Measurements from ENCODE around the gene ZNF205. TPM values are rescaled to one million over a fixed set of nuclear protein-coding genes. Genes with fewer than 3 reads are reported as not detected.

Gene ZNF205
- total RNA-seq, 1 donor from 2014 or later, result 16.7 TPM

DNA sequence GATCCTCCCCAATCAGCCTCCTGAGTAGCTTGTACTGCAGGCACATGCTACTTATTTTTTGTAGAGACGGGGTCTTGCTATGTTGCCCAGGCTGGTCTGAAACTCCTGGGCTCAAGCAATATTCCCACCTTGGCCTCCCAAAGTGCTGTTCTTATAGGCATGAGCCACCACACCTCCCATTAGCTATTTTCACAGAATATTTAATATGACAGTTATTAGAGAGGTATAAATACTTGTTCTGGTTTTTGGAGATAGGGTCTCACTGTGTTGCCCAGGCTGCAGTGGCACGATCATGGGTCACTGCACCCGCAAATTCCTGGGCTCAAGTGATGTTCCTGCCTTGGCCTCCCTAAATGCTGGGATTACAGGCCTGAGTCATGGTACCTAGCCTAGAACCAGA, 43.6 kb downstream of the ZNF205 start:
- H3K36me3 Mint-ChIP-seq, result no peaks in the 10 kb centered on the region
- TF ChIP-seq, protein P1, sequence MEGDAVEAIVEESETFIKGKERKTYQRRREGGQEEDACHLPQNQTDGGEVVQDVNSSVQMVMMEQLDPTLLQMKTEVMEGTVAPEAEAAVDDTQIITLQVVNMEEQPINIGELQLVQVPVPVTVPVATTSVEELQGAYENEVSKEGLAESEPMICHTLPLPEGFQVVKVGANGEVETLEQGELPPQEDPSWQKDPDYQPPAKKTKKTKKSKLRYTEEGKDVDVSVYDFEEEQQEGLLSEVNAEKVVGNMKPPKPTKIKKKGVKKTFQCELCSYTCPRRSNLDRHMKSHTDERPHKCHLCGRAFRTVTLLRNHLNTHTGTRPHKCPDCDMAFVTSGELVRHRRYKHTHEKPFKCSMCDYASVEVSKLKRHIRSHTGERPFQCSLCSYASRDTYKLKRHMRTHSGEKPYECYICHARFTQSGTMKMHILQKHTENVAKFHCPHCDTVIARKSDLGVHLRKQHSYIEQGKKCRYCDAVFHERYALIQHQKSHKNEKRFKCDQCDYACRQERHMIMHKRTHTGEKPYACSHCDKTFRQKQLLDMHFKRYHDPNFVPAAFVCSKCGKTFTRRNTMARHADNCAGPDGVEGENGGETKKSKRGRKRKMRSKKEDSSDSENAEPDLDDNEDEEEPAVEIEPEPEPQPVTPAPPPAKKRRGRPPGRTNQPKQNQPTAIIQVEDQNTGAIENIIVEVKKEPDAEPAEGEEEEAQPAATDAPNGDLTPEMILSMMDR (IDR thresholded peaks at IDR 0.05; ENCODE audit: unreplicated experiment), result no peak
- H3K27ac Mint-ChIP-seq, result no peak overlapping the region
- peaks cover 18% of the 10 kb centered on the region for H3K4me1 Mint-ChIP-seq
- H3K27me3 Mint-ChIP-seq (ENCODE audit: low read depth), result peaks cover 25% of the 10 kb centered on the region
- H3K4me3 Mint-ChIP-seq, result no peak overlapping the region
- no peaks in the 10 kb centered on the region for H3K9me3 Mint-ChIP-seq
- DNase-seq (ENCODE audit: low spot score in 2 of 2, unreplicated experiment in 2 of 2), result no peak

DNA sequence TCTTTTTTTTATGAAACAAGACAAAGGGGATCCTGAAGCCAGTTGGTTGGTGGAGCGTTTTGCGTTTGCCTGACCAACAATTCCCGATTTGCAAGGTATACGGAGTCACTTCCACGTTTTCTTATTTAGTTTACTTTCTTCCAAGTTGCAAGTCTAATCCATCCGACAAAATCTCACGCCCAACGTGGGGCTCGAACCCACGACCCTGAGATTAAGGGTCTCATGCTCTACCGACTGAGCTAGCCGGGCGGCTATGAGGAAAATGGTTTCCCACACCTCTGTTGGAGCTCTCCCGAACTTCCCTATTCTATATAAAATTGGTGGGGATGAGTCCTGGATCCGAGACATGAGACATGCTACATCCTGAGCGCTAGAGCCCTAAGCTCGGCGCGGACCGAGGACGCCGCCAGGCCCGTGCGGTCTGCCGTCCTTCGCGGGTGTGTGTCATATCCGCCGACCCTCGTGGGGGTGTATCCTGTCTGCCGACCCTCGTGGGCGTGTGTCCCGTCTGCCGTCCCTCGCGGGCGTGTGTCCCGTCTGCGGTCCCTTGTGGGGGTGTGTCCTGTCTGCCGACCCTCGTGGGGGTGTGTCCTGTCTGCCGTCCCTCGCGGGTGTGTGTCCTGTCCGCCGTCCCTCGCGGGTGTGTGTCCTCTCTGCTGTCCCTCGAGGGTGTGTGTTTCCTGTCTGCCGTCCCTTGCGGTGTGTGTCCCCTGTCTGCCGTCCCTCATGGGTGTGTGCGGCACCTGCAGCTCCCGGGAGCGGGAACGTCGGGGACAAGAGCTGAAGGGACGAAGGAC, 45.0 kb downstream of the ZNF205 start:
- Mint-ChIP-seq H3K27me3 (ENCODE audit: low read depth) (peaks cover 23% of the 10 kb centered on the region), H3K27ac (peak overlapping the region; percentile 95), H3K36me3 (no peaks in the 10 kb centered on the region), H3K4me3 (peak overlapping the region; percentile 86), H3K9me3 (no peaks in the 10 kb centered on the region), H3K4me1 (peaks cover 10% of the 10 kb centered on the region)
- DNase-seq (ENCODE audit: low spot score in 2 of 2, unreplicated experiment in 2 of 2), result peak; percentile 58 to 80
- TF ChIP-seq, protein P1 (IDR thresholded peaks at IDR 0.05; ENCODE audit: unreplicated experiment), result no peak

DNA sequence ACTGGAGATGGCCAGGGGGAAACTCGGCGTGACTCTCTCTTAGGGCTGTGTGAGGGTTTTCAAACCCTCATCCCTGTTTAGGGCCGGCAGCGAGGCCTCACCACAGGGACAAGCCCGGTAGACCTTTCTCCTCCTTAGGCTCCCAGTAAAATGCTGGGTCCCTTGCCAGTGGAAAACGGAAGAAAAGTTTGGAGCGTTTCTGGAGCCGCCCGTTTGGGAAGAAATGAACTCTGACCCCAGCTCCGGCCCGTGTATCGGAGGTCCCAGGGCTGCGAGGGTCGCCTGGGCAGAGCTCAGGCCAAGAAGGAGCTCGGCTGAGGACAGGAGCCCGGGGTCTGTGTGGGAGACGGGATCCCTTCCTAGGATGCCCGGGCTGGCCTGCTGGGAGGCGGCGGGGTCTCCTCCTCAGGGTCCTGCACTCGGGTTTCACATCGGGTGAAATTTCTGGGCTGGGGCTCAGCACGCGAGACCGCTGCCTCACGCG, 45.7 kb downstream of the ZNF205 start:
- H3K9me3 Mint-ChIP-seq, result no peaks in the 10 kb centered on the region
- peak overlapping the region; percentile 86 for H3K4me3 Mint-ChIP-seq
- TF ChIP-seq, protein P1 (IDR thresholded peaks at IDR 0.05; ENCODE audit: unreplicated experiment), result no peak
- DNase-seq (ENCODE audit: low spot score in 2 of 2, unreplicated experiment in 2 of 2), result no peak
- H3K27me3 Mint-ChIP-seq (ENCODE audit: low read depth), result peaks cover 18% of the 10 kb centered on the region
- H3K27ac Mint-ChIP-seq, result peak overlapping the region; percentile 95
- no peaks in the 10 kb centered on the region for H3K36me3 Mint-ChIP-seq
- peaks cover 6% of the 10 kb centered on the region for H3K4me1 Mint-ChIP-seq

DNA sequence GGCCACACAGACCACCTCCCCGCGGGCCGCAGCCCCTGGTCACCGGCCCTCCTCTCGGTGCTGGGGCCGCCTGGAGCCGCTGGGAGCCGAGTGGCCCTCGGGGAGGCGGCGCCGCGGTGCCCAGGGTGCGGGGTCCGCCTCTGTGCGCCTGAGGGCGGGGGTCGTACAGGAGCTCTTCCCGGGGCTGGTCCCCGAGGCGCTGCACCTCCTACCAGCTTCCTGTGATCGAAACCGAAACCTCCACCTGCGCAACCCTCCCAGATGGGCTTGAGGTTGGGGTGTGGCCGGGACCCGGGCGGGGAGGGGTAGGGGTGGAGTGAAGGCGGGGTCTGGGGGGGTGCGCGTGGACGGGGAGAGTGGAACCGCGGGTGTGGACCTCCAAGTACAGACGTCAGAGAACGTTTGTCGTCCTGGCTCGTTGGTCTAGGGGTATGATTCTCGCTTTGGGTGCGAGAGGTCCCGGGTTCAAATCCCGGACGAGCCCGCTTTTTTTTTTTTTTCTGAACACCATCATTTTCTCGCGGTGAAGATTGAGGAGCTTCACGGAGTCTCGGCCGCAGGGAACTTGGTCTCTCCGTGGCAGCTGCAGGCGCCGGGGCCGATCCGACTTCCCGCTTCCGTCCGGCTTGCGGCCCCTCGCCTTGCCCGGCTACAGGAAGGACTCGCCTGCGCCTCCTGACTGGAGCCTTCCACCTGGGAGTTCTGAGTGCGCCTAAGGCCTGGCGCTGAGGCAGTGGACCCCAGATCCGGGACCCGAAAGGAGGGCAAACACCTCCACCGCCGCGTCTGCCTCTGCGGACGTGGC, 46.3 kb downstream of the ZNF205 start:
- no peaks in the 10 kb centered on the region for H3K9me3 Mint-ChIP-seq
- peak overlapping the region; percentile 86 for H3K4me3 Mint-ChIP-seq
- DNase-seq (ENCODE audit: low spot score in 2 of 2, unreplicated experiment in 2 of 2), result peak; percentile 83 to 93
- peaks cover 18% of the 10 kb centered on the region for H3K27me3 Mint-ChIP-seq (ENCODE audit: low read depth)
- peak overlapping the region; percentile 94 for H3K27ac Mint-ChIP-seq
- H3K36me3 Mint-ChIP-seq, result no peaks in the 10 kb centered on the region
- H3K4me1 Mint-ChIP-seq, result peaks cover 6% of the 10 kb centered on the region
- TF ChIP-seq, protein P1 (IDR thresholded peaks at IDR 0.05; ENCODE audit: unreplicated experiment), result no peak

DNA sequence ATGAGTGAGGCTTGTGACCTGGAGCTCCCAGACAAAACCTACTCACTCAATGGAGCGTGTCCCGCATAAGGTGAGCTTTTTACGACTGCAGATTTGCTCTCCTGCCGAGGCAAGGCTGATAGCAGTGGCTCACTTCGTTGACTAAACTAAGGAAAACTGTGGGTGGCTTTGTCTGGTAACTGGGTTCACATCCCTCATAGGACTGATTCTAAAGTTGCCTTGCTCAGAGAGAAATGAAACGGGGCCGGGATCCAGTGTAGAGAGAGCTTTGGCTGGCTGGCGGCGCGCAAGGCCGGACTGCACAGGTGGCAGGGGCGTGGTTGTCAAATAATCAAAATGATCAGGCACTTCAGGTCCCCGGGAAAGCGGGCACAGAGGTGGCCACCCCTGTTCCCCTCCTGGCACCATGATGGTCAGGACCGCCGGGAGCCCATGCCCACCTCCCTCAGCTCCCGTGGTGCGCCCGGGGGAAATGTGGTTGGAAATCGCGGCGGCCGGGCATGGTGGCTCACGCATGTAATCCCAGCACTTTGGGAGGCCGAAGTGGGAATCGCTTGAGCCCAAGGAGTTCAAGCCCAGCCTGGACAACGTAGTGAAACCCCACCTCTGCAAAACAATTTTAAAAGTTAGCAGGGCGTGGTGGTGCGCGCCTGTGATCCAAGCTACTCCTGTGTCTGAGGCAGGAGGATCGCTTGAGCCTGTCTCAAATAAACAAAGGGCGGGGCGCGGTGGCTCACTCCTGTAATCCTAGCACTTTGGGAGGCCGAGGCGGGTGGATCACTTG, 49.0 kb downstream of the ZNF205 start:
- Mint-ChIP-seq H3K9me3 (no peaks in the 10 kb centered on the region), H3K27ac (no peak overlapping the region), H3K27me3 (ENCODE audit: low read depth) (peaks cover 14% of the 10 kb centered on the region), H3K4me1 (peaks cover 13% of the 10 kb centered on the region), H3K4me3 (no peak overlapping the region), H3K36me3 (no peaks in the 10 kb centered on the region)
- TF ChIP-seq, protein P1 (IDR thresholded peaks at IDR 0.05; ENCODE audit: unreplicated experiment), result no peak
- DNase-seq (ENCODE audit: low spot score in 2 of 2, unreplicated experiment in 2 of 2), result peak in 1 of 2 experiments; percentile 34
